Inflammatory macrophage treated with lipopolysaccharide for 4 hours (primary cell): ENCODE results near the gene SALL1.

ENCODE experiments used
- DNase-seq: peaks from one replicate; pipeline ENCODE4 v3.0.0-alpha.2; 2020

Gene SALL1

DNA sequence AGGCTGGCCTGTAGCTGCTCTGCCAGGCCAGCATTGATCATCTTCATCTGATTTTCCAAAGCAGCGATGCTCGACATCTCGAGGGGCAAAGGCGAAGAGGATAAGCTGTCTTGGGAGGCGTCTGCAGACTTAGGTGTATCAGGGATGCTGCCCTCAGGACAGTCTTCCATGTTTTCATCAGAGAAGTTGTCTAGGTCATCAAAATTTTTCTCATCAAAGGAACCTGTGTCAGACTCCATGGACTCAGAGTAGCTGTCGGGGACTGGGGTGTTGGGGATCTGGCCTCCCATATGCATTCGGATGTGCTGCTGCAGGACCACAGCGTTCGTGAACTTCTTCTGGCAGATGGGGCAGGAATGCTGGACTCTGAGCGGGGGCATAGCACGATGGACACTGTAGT is 11.5 kb downstream of the SALL1 start:
- DNase-seq = no peak

DNA sequence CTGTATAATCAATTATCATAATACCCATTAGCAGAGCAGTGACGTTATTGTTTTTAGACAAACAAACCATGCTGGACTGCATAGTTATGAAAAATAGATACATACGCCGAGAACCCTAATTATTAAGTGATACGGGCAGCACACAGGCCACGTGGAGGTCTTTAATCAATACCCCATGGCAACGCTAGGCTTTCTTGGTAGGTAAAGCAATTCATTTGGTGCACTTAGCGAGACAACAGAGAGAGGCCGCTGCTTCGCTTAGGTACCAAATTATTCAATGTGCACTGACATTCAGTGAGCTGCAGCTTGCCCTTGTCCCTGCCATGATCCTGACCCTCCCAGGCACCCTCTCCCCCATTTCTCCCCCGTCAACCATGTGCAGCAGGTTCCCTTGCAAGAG is 12.9 kb downstream of the SALL1 start:
- DNase-seq = no peak

DNA sequence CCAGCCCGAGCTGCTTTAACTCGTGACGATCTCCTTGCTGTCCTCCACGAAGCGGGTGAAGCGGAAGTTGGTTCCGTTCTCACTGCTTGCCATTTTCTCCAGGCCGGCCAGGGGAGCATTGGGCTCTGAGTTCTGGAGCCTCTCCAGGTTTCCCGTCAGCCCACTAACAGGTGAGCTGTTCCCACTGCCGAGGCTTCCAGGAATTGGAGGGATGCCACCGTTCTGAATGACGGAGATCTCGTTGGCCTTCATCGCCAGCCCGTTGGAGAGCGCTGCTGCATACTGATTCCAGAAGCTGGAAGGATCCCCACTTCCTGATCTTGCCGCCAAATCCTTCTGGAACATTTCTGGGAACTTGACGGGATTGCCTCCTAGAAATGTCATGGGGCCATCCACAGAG is 14.0 kb downstream of the SALL1 start:
- no peak for DNase-seq

DNA sequence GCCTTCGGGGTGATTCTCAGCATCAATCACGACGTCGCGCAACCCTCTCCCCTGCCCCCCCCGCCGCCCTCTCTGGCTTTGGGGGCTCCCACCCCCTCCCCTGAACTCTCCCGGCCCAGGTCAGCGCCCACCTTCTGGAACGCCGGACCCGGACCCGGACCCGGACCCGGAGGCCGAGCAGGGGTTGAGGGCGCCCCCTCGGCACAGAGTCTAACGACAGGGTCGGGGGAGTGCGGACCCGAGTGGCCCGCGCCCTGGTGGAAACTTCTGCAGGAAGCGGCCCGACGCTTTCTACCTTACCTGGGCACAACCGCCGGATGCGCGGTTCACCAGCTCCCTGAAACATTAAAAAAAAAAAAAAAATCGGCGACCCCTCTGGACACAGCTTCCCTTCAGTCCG is 16.2 kb downstream of the SALL1 start:
- DNase-seq = no peak

DNA sequence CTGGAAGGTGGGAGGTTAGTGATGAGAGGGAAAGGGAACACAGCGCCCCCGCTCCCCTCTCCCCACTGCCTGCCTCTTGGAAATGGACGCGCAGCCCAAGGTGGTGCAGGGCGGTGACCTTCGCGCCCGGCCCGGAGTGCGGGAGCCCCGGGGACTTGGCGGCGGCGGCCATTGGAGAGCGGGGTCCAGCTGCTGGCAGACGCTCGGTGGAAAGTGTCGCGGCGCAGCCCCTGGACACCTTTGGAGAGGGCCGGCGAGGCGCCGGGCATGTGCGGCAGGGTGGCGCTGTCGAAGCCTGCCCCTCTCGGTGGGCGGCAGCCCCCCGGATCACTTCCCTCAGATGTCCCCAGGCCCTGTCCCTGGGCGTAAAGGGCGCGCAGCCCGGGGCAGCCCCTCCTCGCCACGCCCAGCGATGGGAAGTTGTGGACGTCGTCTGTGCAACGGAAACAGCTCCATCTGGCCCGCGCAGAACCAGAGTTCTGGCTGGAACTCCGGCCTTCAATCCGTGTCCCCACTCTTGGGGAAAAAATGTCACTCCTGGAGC is 16.7 kb downstream of the SALL1 start:
- no peak for DNase-seq

DNA sequence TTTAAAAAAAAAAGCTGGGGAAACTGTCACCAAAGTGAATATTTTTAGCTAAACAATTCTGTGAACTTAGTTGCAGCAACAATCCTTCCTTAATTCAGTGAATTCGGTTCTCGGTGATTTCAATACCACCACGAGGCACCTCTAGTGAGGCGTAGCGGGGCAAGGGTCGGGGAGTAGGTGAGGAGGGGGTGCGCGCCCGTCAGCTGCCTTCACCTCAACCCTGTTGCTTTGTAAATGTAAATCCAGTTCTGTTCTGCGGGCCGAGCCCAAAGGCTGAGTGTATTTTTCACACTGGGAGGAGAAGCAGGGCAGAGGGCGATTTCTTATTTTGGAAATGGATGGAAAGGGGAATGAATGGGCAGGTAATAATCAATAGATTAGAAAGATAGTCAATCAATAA is 17.4 kb downstream of the SALL1 start:
- DNase-seq = no peak

DNA sequence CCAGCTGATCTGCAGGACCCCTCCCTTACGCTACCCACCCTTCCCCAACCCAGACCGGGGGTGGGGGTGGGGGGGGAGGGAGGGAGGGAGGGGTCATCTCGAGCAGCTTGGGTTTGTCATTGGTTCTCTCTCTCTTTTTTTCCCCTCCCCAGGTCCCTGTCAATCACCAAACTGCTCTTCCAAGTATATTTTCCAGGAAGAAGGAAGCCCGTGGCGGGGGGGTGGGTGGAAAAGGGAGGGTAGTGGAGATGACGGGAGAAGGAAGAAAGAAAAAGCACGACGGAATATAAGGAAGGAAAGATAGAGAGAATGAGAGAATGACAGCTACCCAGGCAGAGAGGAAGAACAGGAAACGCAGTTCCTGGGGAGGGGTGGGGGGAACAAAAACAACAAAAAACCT is 17.9 kb downstream of the SALL1 start:
- no peak for DNase-seq

DNA sequence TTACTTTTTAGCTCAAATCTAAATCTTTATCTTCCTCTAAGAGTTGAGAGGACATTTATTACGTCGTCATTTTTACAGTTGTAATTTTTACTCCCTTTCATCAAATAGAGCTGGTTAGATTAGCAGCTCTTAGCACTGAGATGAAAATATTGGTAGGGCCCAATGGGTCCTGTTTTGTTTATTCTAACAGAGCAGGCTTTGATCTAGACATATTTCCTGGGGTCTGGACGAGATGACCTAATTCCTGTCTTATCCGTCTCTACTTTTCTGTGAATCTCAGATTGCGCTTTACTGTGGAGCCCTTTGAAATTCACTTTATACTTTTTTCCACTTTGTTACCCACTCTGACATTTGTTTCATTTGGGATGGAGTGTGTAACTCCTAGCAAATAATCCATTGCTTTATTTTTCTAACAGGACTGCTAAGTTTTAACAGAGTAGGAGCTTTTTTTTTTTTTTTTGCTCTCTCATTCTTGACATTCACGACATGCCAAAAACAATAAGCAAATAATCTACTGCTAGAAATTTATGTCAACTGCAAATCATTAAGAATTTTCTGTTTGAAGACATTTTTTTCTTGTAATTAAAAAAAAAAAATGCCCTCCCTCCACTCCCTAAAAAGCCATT is 18.5 kb downstream of the SALL1 start:
- no peak for DNase-seq

DNA sequence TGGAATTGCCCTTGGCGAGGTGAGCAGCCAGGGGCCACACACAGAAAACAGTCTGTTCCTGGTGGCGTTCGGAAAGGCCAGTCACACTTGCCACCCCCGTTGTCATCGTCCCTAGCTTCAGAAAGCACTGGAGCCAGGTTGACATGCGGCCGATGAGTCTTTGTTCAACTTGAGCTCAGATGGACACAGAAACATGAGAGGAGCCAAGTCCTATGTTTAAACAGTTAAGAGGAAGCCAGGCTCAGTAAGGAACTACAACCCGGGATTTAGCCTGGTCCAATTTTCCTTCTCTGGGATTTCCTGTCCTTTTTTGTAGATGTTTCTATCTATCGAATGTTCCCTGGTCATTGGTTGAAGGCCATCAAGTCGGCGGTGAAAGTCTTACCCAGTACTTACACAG is 19.5 kb downstream of the SALL1 start:
- no peak for DNase-seq

DNA sequence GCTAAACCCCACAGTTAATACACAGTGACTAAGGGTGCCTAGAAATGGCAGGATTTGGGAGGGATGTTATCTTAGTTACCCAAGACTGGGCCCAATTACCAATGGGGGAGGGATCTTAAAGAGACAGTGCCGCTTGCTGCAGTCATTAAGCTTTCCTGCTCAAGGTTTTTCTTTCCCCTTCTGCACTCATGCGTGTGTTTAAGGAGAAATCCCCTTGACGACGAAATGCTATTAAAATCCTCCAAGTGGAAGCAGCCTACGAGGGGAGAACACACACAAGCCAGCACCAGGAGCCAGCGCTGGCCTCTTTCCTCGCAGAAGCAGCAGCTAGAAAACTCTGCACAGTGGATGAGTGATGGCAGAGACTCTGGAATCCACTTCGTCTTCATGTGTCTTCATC is 22.0 kb downstream of the SALL1 start:
- DNase-seq = no peak

DNA sequence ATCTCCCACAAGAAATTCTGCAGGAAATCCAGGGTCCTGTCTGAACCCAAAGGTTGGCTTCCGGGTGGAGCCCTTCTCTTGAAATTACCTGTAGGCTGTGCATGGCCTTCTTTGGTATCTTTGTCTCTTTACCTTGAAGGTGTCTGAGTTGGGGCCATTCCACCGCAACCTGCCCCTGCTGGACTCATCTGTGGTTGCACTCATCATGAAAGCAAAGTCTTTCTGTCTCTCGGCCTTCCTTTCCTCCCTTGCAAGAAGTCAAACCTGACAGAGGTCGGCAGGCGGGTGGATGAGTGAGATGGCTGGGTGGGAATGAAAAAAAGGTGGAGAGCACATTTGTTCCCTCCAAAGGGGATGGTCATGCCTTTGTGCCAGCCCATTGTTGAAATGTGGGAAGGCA is 25.1 kb downstream of the SALL1 start:
- DNase-seq = no peak

DNA sequence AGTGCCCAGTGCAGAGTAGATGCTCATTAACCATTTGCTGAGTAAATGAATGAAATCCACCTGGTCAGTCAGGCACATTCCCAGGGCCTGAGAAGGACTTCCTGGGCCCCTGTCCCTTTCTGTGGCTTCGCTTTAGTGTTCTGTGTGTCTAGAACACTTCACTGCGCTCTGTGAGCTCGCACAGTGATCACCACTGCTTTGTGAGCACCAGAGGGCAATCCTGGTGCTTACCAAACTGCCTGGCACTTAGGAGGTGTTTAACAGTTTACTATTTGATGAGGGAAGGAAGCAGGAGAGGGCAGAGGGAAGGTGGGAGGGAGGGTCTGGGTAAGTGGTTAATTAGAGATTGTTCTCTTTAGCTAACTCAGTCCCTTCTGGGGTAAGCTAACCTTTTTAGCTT is 26.2 kb downstream of the SALL1 start:
- no peak for DNase-seq

DNA sequence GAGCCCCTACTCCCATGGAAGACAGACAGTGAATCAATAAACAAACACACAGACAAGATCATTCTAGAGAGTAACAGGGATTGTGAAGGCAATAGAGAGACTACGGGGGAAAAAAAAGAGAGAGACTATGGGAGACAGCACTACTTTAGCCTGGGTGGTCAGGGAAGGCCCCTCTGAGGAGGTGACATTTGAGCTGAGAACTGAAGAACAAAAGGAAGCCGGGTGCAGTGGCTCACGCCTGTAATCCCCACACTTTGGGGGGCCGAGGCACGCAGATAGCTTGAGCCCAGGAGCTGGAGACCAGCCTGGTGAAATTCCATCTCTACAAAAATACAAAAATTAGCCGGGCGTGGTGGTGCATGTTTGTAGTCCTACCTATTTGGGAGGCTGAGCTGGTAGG is 29.2 kb downstream of the SALL1 start:
- no peak for DNase-seq

DNA sequence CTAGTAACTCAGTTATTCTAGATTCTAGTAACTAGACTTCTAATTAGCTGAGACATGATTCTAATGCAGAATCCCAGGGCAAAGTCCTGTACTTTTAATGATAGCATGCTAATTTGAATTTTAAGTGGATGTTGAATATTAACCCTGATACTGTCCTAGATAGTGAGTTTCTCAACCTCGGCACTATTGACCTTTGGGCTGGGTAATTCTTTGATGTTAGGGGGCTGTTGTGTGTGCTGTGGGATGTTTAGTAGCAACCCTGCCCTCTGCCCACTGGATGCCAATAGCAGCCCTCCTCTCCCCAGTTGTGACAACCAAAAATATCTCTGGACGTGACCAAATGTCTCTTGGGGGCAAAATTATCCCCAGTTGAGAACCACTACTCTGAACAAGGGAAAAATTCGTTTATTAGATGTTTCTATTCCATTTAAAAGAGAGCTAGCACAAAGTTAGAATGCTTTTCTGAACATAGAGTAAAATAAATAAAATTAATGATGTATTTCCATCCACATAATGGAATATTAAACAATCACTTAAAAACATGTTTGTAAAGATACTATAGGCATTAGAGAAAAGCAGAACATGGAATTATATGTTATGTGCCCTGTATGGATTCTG is 30.2 kb downstream of the SALL1 start:
- no peak for DNase-seq

DNA sequence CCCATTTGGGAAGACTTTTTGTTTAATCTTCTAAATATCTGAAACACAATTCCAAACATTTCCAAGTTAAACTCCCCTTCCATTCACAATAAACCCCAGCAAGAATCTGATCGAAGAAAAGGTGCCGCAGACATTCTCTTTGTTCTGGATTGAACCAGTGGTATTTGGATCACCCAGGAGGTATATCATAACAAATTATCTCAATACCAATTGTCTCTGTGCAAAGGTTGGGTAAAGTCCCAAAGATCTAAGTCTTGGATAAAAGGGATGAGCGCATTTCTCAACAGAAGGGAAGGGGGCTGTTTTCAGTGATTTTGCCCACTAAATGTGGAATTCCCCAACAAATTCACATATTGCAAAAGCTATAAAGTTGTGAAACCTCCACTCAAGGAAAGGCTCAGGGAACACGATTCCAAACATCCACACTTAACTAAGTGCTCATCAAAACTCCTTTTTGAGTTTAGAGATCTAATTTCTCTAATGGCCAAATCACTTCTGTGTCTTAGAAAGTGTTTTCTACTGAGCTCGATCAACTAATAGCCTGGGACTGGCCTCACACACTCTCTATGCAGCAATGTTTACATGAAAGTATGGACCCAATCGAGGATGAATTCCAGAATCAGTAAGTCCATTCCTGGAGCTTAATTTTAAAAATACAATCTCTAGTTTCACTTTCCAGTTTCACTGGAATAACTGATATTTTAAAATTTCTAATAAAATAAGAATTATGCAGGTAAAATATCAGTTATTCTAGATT is 30.9 kb downstream of the SALL1 start:
- no peak for DNase-seq

DNA sequence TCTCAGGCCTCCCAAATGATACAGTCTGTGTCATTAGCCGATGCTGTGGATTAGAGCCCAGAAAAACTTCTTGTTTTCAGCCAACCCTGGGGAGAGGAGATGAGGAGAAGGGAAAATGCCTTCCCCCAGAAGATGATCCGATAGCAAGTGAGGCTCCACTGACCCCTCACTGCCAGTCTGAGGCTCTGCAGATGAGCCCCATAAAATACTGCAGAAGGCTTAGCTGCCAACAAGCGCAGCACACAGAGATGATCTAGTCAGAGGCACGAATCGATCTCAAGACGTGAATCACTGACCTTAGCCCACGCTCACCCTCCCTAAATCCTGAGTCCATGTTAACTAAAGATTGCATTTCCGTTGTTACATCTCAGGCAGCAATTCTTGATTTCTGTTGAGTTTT is 31.5 kb downstream of the SALL1 start:
- DNase-seq = no peak

DNA sequence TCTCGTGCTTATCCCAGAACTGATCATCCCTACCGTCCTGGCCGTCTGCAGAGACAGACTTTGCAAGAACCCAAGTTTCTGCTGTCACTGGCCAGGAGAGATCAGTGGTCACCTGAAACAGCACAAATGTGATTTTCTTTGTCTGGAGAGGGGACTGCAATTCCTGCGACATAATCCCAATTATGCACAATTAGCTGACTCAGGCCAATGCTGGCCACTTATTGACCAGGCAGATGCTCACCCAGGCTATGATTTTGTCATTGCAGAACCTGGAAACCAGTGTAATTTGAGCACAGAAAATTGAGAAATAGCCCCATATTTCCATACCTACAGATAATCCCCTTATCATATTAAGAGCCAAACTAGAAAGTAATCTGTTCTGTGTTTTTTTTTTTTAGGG is 34.7 kb downstream of the SALL1 start:
- DNase-seq = no peak

DNA sequence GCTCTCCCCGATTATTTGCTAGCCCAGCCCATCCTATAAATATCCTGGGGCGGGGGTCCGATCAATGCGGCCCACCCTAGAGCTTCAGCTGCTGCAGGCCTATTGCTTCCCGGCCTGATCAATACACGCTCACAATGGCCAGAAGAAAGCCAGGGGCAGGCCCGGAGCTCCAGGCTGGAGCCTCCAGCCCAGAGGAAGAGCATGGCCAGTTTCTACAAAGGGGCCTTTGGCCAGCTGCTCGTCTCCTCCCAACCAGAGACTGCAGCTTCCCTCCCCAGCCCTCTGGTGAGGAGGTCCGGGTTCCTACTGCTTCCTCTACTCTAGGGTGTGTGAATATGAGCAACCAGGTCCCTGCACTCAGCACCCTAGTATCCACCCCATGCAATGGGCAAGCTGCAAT is 36.7 kb downstream of the SALL1 start:
- no peak for DNase-seq

DNA sequence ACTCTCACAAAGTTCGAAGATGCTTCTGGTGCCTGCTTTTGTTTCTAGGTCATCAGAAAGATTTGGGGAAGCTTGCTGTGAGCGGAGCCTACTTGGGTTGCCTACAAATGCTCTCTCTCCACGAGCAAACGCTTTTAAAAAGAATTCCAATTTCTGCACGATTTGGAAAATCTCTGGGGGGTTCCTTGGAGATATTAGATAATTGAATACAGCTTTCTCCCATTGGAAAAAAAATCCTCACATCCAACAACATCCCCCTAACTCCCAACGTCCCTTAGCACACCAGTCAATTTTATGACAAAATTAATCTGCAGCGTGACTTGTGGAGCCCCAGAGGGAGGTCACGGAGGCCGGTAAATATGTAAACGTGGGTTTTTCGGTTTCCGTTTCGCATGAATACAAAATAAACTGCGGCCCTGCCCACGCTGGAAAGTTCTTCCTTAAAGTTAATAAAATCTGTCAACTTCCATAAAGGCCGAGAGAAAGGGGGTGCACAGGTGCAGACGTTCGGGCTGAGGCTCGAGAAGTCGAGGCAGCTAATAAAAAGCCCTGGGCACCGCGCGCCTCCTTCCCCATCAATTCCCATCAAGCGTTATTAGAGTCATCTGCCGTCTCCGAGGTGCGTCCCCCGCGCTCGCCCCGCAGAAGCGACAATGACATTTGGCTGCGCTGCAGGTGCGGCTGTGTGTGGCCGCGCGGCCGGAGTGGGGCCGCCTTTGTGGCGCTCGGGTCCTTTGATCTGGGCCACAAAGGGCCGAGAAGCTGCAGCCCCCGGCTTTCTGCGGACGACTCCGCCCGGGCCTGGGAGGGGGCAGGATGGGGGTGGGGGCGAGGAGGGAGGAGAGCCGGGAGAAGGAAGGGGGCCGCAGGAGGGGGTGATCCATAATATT is 37.6 kb downstream of the SALL1 start:
- no peak for DNase-seq

DNA sequence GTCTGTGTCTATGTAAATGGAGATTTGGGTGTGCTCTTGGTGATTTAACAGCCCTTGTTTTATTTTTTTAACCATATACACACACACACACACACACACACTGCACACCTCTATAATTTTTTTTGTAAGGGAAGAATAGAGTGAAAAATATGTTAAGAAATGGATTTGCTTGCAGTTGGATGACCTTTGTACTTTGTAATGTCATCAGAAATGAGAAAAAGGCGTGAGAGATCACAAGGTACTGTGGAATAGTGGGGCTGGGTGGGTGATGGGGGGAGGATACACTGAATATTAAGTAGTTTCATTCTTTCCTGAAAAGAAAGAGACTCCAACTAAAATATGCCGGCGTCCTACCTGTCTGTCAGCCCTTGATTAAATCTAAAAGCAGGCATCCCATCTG is 38.7 kb downstream of the SALL1 start:
- DNase-seq = no peak

DNA sequence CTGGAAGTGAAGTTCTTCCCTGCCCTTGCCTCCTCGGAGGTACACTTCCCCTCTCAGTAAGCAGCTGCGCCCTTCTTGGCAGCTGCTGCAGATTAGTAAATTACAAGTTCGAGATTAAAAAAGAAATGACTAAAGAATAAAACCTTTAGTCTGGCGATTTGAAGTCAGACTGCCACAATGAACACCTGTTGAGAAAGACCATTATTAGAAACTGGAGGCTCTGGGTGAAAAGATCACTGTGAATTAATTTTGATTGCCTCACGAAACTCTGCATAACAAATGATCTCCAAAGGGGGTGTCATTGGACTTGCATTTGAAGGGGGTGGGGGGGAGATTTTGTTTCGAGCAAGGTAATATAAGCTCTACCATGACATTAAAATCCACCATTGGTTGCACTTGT is 39.3 kb downstream of the SALL1 start:
- no peak for DNase-seq

DNA sequence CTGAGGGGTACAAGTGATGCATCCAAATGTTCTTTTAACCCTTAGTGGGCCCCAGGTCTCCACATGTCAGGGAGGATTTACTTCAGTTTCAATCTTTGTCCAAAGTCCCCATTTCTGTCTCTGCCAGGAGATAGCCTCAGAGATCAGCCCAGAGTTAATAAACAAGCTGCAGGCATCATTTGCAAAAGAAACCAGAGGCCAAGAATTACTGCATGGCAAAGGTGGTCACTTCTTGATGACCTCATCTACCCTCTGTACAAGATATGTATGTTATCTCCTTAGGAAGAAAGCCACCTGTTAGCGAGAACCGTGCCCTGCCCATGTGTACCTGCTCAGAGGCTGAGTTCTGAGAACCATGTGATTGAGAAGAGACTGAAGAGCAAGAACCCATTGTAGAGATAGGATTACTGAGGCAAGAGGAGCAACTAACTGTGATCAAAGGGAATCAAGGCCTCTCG is 40.3 kb downstream of the SALL1 start:
- no peak for DNase-seq

DNA sequence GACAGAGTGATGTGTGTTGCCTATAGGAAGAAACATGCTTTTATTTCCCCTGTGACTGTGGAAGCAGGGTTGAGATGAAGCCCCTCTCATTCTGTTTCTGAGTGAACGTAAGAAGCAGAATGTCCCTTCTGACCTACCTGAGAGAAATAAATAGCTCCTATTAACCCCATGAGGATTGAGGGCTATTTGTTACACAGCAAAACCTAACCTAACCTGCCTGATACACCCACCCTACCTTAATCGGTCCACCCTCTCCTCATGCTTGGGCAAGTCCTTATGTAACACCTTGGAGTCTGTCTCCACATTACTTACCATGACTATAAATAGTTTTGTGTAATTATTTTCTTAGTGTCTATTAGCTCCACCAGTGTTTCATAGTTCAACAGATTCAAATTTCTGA is 41.9 kb downstream of the SALL1 start:
- DNase-seq = no peak
